K562 treated with DMSO at 1 percent for 48 hours (cell line): Measurements from ENCODE around the gene AK1. TPM values are rescaled to one million over a fixed set of nuclear protein-coding genes. Genes with fewer than 3 reads are reported as not detected.

ENCODE experiments used
- total RNA-seq: library from RNA; unstranded; fragments of 300-600 nt; gene quantifications from 2 replicates; pipeline ENCODE4 v1.2.3, GENCODE V29; 2022; ENCODE audit warnings: low replicate concordance; ENCODE audit errors: extremely low read depth

AK1 gene, protein sequence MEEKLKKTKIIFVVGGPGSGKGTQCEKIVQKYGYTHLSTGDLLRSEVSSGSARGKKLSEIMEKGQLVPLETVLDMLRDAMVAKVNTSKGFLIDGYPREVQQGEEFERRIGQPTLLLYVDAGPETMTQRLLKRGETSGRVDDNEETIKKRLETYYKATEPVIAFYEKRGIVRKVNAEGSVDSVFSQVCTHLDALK
- total RNA-seq = not detected in 2 replicates

DNA sequence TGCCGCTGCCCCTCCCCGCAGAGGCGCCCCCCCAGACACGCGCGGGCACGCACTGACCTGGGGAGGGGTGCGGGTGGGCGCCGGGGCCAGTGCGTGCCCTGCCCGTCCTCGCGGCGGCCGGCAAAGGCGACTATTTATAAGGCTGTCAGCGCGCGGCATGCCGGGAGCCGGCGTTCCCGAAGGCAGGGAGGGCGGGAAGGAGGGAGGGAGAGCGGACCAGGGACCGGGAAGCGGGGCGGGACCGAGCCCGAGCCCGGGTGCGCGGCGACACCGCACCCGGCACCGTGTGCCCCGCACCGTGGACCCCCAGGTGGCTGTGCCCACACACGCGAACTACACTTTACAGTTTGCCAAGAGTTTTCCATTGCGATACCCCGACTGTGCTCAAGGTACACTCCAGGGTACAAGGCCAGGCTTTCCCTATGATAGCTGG, at the start of gene AK1:
AK1 (minus strand) TSS at position 110 of the 433 bp plus-strand sequence. CDS start 3,058 bp downstream, outside the sequence.

DNA sequence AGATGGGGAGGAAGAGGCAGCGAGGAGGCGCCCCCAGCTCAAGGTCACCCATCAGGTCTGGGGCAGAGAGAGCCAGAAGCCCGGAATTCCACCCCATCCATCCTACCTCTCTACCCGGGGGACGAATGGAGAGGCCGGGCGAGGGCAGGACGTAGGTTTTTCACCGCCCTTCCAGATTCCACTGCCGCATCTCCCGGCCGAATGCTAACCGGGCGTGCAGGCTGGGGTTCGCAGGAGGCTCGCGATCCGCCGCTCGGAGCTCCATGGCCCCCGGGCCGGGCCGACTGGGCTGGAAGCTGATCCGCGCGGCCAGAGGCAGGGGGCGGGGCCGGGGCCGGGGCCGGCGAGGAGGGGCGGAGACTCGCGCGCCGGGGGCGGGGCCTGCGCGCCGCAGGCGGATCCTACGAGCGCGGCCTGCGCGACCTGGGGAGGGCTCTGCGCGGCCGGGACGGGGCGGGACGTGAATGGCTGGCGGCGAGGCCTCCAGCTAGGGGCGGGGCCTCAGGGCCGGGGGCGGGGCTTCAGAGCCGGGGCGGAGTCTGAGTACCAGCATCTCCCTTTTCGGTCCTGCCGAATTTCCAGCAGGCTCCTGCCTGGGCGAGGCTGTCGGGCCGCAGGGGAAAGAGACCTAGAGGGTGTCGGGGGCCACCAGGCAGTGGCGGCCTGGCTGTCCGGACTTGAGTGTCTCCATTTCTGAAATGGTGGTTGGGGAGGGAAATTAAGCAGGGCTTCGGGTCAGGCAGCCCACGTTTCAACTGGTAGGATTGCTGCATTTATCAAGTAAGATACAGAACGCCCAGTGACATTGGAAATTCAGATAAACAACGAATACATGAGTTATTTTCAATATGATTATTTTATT, 39.5 kb upstream of the AK1 start, which contains the start of gene ST6GALNAC4:
ST6GALNAC4 (minus strand) TSS at position 322 of the 862 bp plus-strand sequence. CDS start 622 bp downstream, outside the sequence.

DNA sequence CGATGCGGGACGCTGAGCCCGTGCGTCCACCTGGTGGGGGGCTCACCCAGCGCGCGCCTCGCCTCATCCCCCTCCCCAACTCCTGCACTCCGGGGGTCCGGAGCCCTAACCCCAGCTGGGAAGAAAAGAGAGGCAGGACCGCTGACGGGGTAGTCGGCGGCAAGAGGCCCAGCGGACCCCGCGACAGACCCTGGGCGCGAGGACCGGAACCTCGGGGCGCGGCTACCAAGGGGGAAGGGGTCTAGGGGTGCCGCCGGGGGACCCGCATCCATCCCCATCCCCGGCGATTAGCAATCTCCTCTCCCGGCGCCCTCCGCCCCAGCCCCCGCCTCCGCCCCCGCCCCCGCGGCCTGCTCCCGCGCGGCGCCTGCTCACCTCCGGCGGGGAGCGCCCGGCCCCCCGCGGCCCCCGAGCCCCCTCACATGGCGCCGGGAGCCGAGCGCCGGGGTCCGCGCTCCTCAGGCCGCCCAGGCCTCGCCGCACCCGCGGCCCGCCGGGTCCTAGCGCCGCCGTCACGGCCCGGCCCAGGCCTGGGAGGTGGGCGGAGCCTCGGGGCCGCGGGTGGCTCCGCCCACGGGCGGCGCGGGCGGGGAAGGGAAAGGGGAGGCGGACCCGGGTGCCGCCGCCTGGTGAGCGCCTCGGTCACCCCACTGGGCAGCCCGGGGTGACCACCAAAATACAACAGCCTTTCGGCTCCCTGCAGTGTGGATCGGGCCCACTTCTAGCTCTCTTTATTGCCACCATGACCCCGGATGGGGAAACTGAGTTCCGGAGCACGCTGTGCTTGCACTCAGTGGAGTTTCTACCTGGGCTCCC, 21.9 kb upstream of the AK1 start, which contains the start of gene ST6GALNAC6:
ST6GALNAC6 (minus strand) TSS at position 476 of the 816 bp plus-strand sequence. CDS start 1,622 bp downstream, outside the sequence.

DNA sequence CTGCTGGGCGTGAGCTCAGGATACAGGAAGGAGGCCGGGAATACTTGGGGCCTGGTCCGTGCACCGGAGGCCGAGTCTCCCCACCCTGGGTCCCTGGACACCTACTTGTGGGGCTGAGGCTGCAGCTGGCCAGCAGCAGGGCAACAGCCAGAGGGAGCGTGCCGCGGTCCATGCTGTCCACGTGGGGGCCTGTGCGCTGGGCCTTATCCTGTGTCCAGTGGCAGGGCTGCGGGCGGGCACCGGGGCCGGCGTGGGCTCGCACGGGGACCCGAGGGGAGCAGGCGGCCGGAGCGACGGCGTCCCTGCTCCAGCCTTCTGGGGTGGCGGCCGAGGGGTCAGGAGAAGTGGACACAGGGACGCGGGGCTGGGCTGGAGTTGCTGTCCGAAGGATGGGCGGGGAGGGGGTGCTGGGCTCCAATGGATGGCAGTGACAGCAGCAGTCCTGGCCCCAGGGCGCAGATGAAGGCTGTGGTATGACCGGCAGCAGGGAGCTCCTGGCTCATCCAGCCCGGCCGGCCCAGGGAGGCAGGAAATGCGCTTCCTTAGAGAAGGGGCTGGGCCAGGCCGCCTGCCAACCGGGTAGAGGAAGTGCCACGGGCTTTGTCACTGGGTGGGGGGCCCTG, 23.2 kb downstream of the AK1 start, which contains the start of gene ENG:
ENG (minus strand) TSS at position 475 of the 623 bp plus-strand sequence; CDS start at position 172, 303 bp downstream.

Other genes with a start within 250 kb of the AK1 start
- gene CFAP157, start 170.7 kb downstream of the AK1 start, total RNA-seq = not detected in 2 replicates
- not detected in 2 replicates for gene PTRH1, start 162.0 kb downstream of the AK1 start, total RNA-seq
- not detected in 2 replicates for gene TTC16, start 161.6 kb downstream of the AK1 start, total RNA-seq
- gene TOR2A, start 142.4 kb downstream of the AK1 start, total RNA-seq = not detected in 2 replicates
- gene SH2D3C, start 99.0 kb downstream of the AK1 start, total RNA-seq = not detected in 2 replicates
- gene CDK9, start 91.6 kb downstream of the AK1 start, total RNA-seq = not detected in 2 replicates
- gene FPGS, start 74.8 kb downstream of the AK1 start, total RNA-seq = not detected in 2 replicates
- not detected in 2 replicates for gene ENG, start 23.0 kb downstream of the AK1 start, total RNA-seq
- not detected in 2 replicates for gene ST6GALNAC6, start 21.9 kb upstream of the AK1 start, total RNA-seq
- gene ST6GALNAC4, start 39.4 kb upstream of the AK1 start, total RNA-seq = not detected in 2 replicates
- not detected in 2 replicates for gene PIP5KL1, start 53.1 kb upstream of the AK1 start, total RNA-seq
- not detected in 2 replicates for gene DPM2, start 60.2 kb upstream of the AK1 start, total RNA-seq
- gene EEIG1, start 103.3 kb upstream of the AK1 start, total RNA-seq = not detected in 2 replicates
- gene NAIF1, start 189.6 kb upstream of the AK1 start, total RNA-seq = not detected in 2 replicates
- gene SLC25A25, start 190.6 kb upstream of the AK1 start, total RNA-seq = not detected in 2 replicates